Brain microvascular endothelial cell (primary cell): ENCODE measurements around the gene DTNB.
"Not testable (repeated sequence)": the region's sequence is repeated elsewhere in the genome, so short reads cannot be mapped to it uniquely, and the experiment has no call there.

Source experiments
- DNase-seq: peaks from one replicate; pipeline ENCODE4 v3.0.0-alpha.2; 2020
- H3K27ac ChIP-seq: fragments of 250-450 bp; sonication (Bioruptor Pico); 2 replicates; pipeline ENCODE4 v1.5.1; 2020; ENCODE audit warnings: mild to moderate bottlenecking, moderate library complexity
- H3K27me3 ChIP-seq: fragments of 250-450 bp; sonication (Bioruptor Pico); replicated peaks from 2 replicates; pipeline ENCODE4 v1.5.1; 2020; ENCODE audit warnings: mild to moderate bottlenecking
- H3K36me3 ChIP-seq: fragments of 250-450 bp; sonication (Bioruptor Pico); replicated peaks from 2 replicates; pipeline ENCODE4 v1.5.1; 2020; ENCODE audit warnings: mild to moderate bottlenecking
- H3K4me3 ChIP-seq: 2 replicates; pipeline ENCODE4 v1.5.1; 2011; ENCODE audit warnings: low read depth, mild to moderate bottlenecking, control low read depth, low read length, moderate library complexity
- CTCF ChIP-seq: IDR thresholded peaks from 2 replicates; pipeline ENCODE4 v1.5.1; 2011; ENCODE audit warnings: low read depth, mild to moderate bottlenecking, moderate library complexity, low read length, control low read depth, inconsistent platforms; ENCODE audit errors: missing control alignments
- in situ Hi-C: cut with HindIII; loops from 2 replicates; pipeline ENCODE4 v1.10.0; 2017; ENCODE audit warnings: low sequenced_read_pairs, low pct_ligation_motif_present

Gene DTNB

GRCh38 chr2:25614711-25615110 lies 58.7 kb downstream of the DTNB start:
- no peak for DNase-seq
- no peak for TF ChIP-seq CTCF
- no peaks in the 10 kb centered on the region for H3K27me3 ChIP-seq
- no peaks in the 10 kb centered on the region for H3K36me3 ChIP-seq
- in situ Hi-C loops: no loop called here
- no peak overlapping the region for H3K27ac ChIP-seq
- H3K4me3 ChIP-seq: no peak overlapping the region

GRCh38 chr2:25608718-25609117 lies 64.7 kb downstream of the DTNB start:
- no peaks in the 10 kb centered on the region for H3K36me3 ChIP-seq
- no peak overlapping the region for H3K4me3 ChIP-seq
- H3K27me3 ChIP-seq: no peaks in the 10 kb centered on the region
- in situ Hi-C loops: no loop called here
- TF ChIP-seq CTCF: no peak
- H3K27ac ChIP-seq: no peak overlapping the region
- DNase-seq: no peak

- H3K27me3 ChIP-seq: no peaks in the 10 kb centered on the region
- peak; percentile 67 for TF ChIP-seq CTCF
- no peak overlapping the region for H3K4me3 ChIP-seq
- in situ Hi-C loops: no loop called here
- H3K36me3 ChIP-seq: no peaks in the 10 kb centered on the region
- H3K27ac ChIP-seq: no peak overlapping the region
- DNase-seq: no peak
Observed at GRCh38 chr2:25606892-25607291, 66.5 kb downstream of the DTNB start.

GRCh38 chr2:25602333-25602723 lies 71.0 kb downstream of the DTNB start:
- in situ Hi-C loops: no loop called here
- no peak for DNase-seq
- Histone ChIP-seq H3K27ac (no peak overlapping the region), H3K4me3 (no peak overlapping the region), H3K27me3 (no peaks in the 10 kb centered on the region), H3K36me3 (no peaks in the 10 kb centered on the region)
- no peak for TF ChIP-seq CTCF

GRCh38 chr2:25601711-25602332 lies 71.6 kb downstream of the DTNB start:
- H3K27me3 ChIP-seq, H3K36me3 ChIP-seq, H3K27ac ChIP-seq, H3K4me3 ChIP-seq, in situ Hi-C loops, DNase-seq: not testable (repeated sequence)

GRCh38 chr2:25598911-25599310 lies 74.5 kb downstream of the DTNB start:
- TF ChIP-seq CTCF: no peak
- Histone ChIP-seq H3K27me3 (no peaks in the 10 kb centered on the region), H3K27ac (no peak overlapping the region), H3K36me3 (no peaks in the 10 kb centered on the region), H3K4me3 (no peak overlapping the region)
- DNase-seq: no peak
- in situ Hi-C loops: no loop called here
